CD4-positive, alpha-beta T cell treated with Interleukin-17A for 1 hour (primary cell): ENCODE data around the gene CISD2.
A peak's percentile ranks its signal among the peaks of the same experiment; 100 is the strongest.
"Not testable (repeated sequence)": the region's sequence is repeated elsewhere in the genome, so short reads cannot be mapped to it uniquely, and the experiment has no call there.

ENCODE experiments used
- DNase-seq: peaks from one replicate; pipeline ENCODE4 v3.0.0-alpha.2; 2020

CISD2 gene

DNA sequence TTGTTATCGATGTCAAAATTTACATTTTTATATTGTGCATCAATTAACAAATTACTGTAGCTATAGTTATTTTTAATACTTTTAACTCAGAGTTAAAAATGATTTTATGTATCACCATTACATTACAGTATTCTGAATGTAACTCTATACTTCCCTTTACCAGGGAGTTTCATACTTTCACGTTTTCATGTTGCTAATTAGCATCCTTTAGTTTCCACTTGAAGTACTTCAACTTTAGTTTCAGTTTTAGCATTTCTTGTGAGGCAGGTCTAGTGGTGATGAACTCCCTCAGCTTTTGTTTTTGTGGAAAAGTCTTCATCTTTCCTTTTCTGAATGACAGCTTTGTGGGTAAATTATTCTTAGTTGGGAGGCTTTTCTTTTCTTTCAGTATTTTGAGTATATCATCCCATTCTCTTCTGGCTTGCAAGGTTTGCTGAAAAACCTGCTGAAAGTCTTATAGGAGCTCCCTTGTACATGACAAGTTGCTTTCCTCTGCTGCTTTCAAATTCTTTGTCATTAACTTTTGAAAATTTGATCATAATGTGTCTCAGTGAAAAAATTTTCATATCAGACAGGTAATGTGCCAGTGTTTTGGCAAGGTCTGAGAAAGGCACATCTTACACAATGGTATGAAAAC, 9.8 kb upstream of the CISD2 start:
- DNase-seq = no peak

DNA sequence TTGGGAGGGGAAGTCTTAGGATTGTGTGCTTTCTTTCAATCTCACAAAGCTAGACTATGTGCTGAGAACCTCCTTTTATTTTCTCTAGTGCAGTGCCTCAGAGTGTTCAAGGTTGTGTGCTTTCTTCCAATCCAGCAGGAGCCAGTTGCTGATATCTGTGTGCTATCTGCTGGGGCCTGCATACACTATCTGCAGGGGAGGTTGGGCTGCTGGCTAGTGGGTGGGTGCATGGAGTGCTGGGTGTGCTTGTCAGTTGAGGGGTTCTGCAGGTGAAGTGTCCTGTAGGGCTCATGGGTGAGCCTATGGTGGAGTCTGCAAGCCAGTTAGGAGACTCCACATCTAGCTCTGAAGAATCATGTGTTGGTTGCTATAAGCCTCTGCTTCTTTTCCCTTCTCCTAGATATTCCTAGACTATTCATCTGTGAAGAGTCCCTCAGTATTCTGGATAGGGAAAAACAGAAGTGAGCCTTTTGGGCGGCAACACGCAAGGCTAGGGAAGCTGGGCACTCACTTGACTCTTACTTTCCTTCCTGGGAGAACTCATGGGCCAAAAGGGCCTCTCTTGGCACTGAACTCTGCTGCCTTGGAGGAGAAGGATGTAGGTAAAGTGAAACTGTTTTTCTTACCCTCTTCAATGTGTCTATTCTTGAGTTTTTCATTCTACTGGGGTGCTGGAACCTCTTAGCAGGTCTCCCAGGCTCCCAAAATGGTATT, 8.0 kb upstream of the CISD2 start:
- DNase-seq = no peak

DNA sequence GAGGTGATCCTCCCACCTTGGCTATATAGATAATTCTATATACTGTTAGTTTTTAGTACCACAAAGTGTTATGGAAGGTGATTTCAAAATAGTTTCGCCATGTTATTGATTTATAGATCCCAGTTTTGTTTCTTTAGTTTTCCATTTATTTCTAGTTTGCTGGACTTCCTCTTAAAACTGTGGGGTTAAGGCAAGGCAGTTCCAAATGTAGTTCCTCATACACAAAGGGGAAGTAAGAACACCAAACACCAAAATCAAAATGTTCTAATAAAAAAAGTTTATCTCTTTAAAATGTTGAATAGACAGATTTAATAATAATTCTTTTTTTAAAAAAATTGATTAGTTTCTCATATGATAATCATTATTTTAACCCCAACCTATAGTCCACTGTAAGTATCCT, 6.8 kb upstream of the CISD2 start:
- no peak for DNase-seq

DNA sequence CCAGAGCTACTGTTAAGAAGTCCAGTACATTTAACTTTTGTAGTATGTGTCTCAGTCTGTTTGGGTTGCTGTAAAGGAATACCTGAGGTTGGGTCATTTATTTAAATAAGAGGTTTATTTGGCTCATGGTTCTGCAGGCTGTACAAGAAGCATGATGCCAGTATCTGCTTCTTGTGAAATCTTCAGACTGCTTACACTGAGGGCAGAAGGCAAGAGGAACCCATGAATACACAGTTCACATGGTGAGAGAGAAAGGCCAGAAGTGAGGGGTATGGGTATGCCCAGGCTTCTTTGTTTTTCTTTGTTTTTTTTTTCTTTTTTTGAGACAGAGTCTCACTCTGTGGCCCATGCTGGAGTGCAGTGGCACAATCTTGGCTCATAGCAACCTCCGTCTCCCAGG, 6.0 kb upstream of the CISD2 start:
- DNase-seq = no peak

DNA sequence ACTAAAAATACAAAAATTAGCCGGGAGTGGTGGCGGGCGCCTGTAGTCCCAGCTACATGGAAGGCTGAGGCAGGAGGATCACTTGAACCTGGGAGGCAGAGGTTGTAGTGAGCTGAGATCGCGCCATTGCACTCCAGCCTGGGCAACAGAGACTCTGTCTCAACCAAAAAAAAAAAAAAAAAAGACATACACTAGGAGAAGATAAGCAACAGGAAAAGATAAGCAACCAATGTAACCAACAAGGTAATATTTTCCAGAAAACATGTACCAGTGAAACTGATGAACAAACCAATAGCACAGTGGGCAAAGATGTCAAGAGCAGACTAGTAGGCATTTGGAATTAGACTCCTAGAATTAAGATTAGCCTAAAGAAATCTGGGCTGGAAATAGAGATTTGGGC, 3.5 kb upstream of the CISD2 start:
- DNase-seq = not testable (repeated sequence)

DNA sequence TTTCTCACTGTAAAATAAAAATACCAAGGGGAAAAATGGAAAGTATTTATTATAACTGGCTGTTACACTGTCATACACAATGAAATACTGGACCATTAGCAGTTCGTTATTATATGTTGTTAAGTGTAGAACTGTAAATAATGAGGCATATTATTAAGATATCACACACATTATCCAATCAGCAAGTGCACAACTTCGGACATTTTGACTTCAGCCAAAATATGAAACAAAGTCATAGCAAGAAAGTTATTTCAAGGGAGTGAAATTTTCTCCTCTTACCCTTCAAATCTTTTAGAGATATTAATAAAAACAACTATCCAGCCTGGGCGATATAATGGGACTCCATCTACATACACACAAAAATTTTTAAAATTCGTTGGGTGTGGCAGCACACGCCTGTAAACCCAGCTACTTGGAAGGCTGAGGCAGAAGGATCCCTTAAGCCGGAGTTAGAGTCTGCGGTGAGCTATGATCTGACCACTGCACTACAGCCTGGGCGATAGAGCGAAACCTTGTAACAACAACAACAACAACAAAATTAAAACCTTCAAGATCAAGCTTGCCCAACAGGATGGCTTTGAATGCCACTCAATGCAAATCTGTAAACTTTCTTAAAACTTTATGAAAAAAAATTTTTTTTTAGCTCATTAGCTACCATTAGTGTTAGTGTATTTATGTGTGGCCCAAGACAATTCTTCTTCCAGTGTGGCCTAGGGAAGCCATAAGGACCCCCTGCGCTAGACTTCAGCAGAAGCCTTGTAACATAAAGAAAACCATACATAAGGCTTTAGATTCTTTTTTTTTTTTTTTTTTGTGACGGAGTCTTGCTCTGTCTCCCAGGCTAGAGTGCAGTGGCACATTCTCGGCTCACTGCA, 1.3 kb upstream of the CISD2 start:
- no peak for DNase-seq

DNA sequence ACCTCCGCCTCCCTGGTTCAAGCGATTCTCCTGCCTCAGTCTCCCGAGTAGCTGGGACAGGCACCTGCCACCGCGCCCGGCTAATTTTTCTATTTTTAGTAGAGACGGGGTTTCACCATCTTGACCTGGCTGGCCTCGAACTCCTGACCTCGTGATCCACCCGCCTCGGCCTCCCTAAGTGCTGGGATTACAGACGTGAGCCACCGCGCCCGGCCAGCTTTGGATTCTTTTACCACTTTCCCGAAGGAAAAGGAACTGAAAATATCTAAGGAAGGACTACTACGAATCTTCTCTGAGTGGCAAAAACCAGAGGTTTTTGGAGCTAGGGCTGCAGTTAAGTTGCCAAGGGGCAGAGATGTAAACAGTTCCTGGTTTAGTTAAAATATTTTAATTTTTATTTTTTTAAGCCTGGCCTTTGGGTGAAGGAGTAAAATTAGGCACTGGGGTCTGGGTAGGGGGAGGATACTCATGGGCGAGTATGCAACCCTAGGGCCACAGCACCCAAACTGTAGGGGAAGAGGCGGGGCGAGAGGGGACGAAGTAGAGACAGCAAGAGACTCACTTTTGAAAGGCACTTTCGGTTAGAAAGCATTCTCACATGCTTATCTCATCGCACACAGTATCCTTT, 525 bp upstream of the CISD2 start:
- no peak for DNase-seq

DNA sequence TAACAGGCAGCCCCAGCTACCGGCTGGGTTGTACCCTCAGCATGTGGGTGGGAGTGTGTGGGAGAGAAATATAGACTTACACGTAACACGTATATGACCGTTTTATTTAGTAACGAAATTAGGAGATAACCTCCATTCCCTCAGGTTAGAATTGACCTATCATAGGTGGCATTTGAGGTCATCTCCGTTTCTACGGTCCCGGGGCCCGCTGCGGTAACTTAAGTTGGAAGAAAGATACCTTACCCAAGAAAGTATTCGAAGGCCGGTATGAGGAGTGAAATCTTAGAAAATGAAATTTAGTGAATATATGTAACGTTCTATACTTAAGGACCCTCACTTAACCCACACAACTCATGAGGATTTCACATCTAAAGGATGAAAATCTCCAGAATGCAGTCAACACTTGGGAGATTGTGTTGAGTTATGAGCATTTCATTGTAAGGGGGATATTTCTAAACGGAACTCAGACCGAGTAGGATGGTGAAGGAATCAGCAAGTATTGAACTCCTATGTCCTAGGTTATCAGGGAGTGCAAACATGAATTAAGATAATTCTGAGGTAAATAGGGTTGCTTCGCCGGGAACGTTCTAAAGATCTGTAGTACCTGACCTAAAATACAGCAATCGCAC, 891 bp downstream of the CISD2 start:
- DNase-seq = peak; percentile 4

DNA sequence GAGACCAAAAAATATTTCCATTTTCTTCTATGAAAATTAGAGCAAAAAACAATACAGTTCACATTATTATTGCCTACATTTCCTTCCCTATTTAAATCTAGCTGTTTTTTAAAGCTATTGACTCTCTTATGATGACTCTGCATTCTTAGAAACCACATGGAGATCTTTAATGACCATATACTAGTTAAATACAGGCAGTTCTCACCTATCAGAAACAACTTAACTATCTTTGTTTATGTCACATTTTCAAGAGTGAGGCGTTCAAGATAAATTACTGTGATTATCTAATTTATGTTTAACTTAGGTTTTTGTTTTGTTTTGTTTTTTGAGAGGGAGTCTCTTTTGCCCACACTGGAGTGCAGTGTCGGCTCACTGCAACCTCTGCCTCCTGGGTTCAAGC, 3.0 kb downstream of the CISD2 start:
- no peak for DNase-seq

DNA sequence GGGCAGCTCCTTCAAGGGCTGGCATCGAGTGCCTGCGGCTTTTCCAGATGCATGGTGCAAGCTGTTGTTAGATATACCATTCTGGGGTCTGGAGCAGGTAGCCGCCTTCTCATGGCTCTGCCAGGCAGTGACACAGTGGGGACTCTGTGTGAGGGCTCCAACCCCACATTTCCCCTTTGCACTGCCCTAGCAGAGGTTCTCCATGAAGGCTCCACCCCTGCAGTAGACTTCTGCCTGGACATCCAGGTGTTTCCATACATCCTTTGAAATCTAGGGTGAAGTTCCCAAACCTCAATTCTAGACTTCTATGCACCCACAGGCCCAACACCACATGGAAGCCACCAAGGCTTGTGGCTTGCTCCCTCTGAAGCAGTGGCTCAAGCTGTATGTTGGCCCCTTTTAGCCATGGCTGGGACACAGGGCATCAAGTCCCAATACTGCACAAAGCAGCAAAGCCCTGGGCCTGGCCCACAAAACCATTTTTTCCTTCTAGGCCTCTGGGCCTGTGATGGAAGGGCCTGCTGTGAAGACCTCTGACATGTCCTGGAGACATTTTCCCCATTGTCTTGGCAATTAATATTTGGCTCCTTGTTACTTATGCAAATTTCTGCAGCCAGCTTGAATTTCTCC, 8.8 kb downstream of the CISD2 start:
- not testable (repeated sequence) for DNase-seq

DNA sequence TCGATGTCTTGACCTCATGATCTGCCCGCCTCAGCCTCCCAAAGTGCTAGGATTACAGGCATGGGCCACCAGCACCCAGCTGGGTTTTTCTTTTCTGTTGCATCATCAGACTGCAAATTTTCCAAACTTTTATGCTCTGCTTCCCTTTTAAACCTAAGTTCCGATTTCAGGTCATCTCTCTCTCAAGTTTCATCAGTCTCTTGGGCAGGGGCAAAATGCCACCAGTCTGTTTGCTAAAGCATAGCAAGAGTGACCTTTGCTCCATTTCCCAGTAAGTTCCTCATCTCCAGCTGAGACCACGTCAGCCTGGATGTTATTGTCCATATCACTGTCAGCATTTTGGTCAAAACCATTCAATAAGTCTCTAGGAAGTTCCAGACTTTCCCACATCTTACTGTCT, 9.6 kb downstream of the CISD2 start:
- not testable (repeated sequence) for DNase-seq

DNA sequence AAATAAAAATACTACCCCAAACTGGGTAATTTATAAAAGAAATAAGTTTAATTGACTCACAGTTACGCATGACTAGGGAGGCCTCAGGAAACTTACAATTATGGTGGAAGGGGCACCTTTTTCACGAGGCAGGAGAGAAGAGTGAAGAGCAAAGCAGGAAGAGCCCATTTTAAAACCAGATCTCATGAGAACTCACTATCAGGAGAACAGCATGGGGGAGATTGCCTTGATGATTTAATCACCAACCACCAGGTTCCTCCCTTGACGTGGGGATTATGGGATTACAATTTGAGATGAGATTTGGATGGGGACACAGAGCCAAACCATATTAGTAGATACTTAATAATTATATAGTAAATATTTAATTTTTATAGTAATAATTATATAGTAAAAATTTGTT, 10.1 kb downstream of the CISD2 start:
- no peak for DNase-seq

DNA sequence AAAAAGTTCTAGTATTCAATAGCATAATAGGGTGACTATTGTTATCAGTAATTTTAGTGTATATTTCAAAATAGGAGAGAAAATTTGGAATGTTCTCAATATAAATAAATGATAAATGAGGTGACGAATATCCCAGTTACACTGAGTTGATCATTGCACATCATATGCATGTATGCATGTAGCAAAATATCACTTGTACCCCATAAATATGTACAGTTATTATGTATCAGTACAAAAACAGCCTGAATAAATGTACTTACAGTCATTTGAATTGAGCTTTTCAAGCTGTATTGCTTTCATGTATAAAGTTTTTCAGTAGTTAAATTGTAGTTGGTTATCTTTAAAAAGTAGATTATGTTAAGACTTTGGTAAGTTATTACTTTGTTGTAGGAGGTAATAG, 12.6 kb downstream of the CISD2 start:
- DNase-seq = no peak

DNA sequence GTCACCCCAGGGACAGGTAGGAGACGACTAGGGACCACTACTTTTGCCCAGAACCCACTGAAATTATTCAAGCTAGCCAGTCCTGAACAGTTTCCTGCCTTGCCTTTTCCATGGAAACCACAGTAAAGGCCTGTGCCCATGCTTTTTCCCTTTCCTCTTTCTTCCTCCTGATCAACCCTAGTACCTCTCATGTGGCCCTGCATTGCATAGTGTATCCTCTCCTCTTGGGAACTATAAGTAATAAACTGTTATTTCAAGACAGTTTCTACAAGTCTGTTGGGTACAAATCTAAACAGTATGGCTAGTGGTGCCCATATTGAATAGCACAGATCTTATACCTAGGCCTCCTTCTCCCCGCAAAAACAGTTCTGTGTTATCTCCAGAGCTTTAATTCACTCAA, 14.5 kb downstream of the CISD2 start:
- no peak for DNase-seq

DNA sequence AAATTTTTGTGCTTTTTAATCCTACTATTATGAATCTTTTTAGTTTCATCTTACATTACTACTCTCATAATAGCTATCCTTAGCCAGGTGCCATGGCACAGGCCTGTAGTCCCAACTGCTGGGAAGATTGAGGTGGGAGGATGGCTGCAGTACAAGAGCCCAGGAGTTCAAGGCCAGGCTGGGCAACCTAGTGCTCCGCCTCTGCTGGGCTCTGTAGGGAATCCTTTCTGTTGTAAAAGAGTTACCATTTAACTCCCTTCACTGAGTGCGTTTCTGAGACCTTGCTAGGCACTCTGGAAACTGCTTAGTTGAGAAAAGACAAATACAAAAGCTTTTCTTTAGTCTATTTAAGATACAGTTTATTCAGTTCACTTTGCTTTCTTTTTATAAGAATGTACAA, 19.8 kb downstream of the CISD2 start:
- DNase-seq = not testable (repeated sequence)

DNA sequence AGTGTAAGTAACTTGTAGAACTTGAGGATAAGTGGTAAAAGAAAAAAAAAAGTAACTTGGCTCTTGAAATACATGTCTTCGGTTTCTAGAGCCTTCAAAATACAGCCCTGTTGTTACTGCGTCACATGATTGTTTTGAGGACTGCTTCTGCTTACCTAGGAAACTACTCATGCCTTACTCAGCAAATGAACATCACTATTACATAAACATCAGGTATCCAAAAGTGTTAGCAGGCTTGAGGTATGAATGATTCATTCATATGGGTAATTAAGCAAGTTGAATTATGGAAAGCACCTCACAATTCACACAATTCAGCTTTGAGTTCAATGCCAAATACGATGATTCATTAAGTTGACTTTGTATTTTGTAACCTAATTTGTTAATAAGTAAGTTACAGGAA, 21.1 kb downstream of the CISD2 start:
- not testable (repeated sequence) for DNase-seq

DNA sequence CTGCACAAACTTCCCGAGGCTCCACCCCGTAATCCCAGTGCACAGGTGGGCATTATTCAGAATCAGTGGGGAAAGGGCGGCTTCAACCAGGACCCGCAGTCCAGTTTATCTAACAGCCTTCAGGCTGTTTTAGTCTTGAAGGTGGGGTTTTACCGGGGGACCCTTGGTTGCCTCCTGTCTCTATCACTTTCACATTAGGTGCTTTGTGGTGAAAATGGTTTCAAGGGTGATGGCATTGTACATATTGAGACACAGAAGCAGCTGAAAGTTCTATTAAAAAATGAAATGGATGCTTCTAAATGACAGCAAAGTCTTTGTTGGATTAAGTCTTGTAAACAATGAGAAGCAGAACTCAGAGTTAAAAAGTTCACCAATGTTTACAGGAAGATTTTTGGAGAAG, 27.8 kb downstream of the CISD2 start:
- DNase-seq = not testable (repeated sequence)

DNA sequence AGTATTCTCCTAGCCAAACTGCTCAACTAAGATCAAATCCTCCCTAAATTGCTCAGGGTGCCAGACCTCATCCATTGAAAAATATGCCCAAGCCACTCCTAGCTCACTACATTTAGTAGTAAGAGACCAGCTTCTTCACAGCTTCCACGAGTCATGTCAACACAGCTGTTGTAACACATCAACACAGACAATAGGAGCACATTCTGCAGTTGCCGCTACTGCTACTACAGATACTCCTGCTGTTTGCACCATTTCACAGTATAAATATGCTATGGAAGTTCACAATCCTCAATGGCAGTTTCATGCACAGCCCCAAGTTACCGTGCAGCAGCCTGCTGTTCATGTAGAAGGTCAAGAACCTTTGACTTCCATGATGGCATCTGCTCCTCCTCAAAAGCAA, 28.8 kb downstream of the CISD2 start:
- not testable (repeated sequence) for DNase-seq

DNA sequence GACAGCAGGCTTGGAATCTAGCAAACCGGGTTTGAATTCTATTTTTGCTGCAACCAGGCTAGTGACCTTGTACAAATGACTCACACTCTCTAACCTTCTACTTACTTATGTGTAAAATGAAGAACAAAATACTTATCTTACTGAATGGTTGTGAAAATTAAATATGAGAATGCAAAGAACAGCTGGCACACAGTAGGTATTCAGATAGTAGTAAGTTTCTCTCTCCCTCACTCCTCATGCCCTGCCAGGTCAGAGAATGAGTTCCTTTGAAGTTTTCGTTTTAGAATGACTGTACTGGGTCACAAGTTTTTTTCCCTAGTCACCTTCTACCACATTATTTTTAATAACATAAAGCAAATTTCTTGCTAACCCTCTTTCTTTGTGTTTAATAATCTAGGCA, 33.0 kb downstream of the CISD2 start:
- DNase-seq = no peak

DNA sequence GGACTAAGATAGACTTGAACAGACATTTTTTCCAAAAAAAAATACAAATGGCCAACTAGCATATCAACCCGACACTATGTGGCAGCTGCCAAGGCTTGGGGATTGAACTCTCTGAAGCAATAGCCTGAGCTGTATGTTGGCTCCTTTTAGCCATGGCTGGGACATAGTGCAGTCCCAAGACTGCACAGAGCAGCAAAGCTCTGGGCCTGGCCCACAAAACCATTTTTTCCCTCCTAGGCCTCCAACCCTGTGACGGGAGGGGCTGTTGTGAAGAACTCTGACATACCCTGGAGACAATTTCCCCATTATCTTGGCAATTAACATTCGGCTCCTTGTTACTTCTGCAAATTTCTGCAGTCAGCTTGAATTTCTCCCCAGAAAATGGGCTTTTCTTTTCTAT, 50.1 kb downstream of the CISD2 start:
- DNase-seq = no peak

DNA sequence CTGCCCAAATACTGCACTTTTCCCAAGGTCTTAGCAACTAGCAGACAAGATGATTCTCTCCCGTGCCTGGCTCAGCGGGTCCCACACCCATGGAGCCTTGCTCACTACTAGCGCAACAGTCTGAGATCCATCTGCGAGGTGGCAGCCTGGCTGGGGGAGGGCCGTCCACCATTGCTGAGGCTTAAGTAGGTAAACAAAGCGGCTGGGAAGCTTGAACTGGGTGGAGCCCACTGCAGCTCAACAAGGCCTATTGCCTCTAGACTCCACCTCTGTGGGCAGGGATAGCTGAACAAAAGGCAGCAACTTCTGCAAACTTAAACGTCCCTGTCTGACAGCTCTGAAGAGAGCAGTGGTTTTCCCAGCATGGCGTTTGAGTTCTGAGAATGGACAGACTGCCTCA, 50.9 kb downstream of the CISD2 start:
- not testable (repeated sequence) for DNase-seq

DNA sequence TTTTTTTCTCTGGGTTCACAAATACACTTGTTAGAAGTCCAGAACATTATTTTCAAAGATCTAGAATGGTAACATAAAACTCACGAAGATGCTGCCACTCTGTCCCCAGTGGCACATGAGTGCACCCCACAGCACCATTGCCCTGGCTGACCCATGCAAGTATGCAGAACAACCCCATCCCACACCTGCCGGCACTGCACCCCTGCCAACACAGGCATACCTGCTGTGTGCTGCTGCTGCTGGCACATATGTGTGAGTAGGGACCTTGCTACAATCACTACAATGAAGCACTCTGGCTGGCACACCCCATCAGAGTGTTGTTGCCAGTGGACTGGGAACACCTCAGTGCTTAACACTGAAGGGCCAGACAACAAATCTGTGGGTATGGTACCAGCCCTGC, 66.9 kb downstream of the CISD2 start:
- DNase-seq = no peak
